ENCODE measurements around the gene QSOX2.

GRCh38 chr9:136257381-136258298 is 12.0 kb upstream of the QSOX2 start:
- no peak for TF ChIP-seq POLR2A (IDR thresholded peaks at IDR 0.05)
- TF ChIP-seq CTCF (IDR thresholded peaks at IDR 0.05): no peak
- TF ChIP-seq POLR2AphosphoS5 (IDR thresholded peaks at IDR 0.05): no peak
